ENCODE results near the gene ARMC9.
"Not testable (repeated sequence)": the region's sequence is repeated elsewhere in the genome, so short reads cannot be mapped to it uniquely, and the experiment has no call there.

DNA sequence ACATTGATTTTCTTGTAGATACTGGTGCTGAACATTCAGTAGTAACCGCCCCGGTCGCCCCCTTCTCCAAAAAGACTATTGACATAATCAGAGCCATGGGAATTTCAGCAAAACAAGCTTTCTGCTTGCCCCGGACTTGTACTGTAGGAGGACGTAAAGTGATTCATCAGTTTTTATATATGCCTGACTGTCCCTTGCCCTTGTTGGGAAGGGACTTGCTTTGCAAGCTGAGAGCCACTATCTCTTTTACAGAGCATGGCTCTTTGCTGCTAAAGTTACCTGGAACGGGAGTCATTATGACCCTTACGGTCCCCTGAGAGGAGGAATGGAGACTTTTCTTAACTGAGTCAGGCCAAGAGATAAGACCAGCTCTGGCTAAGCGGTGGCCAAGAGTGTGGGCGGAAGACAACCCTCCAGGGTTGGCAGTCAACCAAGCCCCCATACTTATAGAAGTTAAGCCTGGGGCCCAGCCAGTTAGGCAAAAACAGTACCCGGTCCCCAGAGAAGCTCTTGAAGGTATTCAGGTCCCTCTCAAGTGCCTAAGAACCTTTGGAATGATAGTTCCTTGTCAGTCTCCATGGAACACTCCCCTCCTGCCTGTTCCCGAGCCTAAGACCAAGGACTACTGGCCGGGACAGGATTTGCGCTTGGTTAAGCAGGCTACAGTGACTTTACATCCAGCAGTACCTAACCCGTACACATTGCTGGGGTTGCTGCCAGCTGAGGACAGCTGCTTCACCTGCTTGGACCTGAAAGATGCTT, 205.2 kb downstream of the ARMC9 start:
- TF ChIP-seq POLR2A (IDR thresholded peaks at IDR 0.05; ENCODE audit: low read depth, low read length); EZH2 (IDR thresholded peaks at IDR 0.05; ENCODE audit: borderline replicate concordance, low read depth, low read length, severe bottlenecking): not testable (repeated sequence)
- TF ChIP-seq, protein P1, sequence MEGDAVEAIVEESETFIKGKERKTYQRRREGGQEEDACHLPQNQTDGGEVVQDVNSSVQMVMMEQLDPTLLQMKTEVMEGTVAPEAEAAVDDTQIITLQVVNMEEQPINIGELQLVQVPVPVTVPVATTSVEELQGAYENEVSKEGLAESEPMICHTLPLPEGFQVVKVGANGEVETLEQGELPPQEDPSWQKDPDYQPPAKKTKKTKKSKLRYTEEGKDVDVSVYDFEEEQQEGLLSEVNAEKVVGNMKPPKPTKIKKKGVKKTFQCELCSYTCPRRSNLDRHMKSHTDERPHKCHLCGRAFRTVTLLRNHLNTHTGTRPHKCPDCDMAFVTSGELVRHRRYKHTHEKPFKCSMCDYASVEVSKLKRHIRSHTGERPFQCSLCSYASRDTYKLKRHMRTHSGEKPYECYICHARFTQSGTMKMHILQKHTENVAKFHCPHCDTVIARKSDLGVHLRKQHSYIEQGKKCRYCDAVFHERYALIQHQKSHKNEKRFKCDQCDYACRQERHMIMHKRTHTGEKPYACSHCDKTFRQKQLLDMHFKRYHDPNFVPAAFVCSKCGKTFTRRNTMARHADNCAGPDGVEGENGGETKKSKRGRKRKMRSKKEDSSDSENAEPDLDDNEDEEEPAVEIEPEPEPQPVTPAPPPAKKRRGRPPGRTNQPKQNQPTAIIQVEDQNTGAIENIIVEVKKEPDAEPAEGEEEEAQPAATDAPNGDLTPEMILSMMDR (IDR thresholded peaks at IDR 0.05; ENCODE audit: extremely low read depth in 1 of 2, insufficient read depth in 1 of 2, low read depth in 1 of 2, low read length in 2 of 2): not testable (repeated sequence)
- TF ChIP-seq, protein P2, sequence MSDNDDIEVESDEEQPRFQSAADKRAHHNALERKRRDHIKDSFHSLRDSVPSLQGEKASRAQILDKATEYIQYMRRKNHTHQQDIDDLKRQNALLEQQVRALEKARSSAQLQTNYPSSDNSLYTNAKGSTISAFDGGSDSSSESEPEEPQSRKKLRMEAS (IDR thresholded peaks at IDR 0.05; ENCODE audit: insufficient read depth, insufficient read length): not testable (repeated sequence)

Data from endothelial cell of umbilical vein (primary cell).